DMS114 treated with DMSO at 0.1 percent for 48 hours (cell line): ENCODE results near the gene ANO2.
"Not testable (repeated sequence)": the region's sequence is repeated elsewhere in the genome, so short reads cannot be mapped to it uniquely, and the experiment has no call there.

ENCODE experiments used
- DNase-seq: peaks from one replicate; lab custom pipeline; 2025; ENCODE audit not compliant: unreplicated experiment; lab: John Stamatoyannopoulos, UW

Gene ANO2

DNA sequence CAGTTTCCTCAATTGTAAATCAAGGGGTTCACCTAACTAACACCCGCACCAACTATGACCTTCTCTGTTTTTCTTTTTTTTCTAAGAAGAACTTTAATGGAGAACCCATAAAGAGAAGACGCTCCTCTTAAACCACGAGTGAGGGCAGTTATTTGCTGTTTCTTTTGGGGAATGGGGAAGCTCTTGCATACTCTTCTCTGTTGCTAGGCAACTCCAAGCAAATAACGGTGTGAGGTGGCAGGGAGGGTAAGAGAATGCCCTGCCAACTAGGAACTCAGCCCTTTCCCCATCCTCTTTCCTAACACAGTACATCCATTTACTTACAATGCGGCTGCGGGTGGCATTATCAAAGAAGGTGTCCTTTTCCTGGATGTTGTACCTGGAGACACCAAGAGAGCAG lies 114.9 kb downstream of the ANO2 start:
- no peak for DNase-seq

DNA sequence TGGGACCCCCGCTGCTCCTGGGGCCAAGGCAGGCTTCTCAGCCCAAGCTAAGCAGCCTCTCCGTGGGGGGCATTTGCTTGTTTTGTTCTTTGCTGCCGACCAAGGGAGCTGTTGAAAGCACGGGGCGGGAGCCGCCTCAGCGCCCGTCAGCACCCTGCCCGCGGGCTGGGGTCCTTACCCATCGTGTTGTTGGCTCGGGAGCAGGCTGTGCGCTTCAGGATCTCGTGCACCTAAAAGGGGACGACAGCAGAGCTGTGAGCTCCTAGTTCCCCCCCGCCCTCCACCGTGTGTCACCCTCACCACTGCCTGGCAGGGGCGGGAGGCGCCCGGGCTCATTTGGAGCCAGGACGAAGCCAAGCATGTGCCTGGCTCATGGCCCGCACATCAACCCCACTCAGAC lies 117.5 kb downstream of the ANO2 start:
- DNase-seq, result no peak

DNA sequence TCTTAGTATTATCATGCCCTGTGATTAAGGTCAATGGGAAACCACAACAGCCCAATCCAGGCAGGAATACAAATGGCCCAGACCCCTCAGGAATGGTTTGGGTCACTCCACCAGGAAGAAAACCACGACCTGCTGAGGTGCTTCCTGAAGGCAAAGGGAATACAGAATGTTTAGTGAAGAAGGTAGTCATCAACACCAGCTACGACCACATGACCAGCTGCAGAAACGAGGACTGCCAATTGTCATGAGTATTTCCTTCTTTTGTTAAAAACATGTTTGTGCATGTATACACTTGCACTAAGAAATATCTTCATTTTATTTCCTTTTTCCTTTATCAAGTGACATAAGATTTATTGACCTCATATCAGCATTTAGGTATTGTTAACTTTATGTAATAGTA lies 119.3 kb downstream of the ANO2 start:
- DNase-seq, result not testable (repeated sequence)

DNA sequence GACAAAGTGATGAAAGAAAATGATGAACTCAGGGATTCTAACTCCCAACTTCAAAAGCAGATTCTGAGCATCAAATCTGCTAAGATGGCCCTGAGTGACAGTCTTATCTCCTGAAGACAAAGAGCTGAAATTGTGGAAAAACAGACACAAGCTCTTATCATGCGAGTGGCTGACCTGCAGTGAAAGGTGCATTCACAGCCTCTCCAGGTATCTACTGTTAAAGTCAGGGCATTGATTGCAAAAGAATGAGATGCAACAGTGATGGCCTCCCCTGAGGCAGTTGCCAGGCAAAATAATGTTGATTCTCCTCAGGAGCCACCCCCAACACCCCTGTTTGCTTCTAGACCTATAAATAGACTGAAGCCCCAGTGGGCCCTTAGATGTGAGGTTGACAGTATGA lies 126.2 kb downstream of the ANO2 start:
- not testable (repeated sequence) for DNase-seq

DNA sequence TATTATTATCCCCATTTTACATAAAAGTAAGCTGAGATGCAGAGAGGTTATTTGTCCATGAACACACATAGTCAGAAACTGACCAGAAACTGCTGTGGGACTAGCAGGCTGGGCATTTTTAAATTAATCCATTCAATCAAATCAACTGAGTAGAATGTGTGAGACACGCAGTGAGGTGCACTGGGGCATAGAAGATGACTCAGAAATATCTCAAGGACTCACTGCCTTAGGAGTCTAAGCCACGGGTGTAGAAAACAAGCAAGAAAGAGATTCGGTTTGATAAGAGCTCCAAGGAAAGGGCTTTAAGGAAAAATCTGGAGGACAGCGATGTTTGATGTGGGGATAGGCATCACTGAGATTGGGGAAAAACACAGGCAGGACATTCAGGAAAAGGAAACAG lies 127.8 kb downstream of the ANO2 start:
- DNase-seq, result no peak

DNA sequence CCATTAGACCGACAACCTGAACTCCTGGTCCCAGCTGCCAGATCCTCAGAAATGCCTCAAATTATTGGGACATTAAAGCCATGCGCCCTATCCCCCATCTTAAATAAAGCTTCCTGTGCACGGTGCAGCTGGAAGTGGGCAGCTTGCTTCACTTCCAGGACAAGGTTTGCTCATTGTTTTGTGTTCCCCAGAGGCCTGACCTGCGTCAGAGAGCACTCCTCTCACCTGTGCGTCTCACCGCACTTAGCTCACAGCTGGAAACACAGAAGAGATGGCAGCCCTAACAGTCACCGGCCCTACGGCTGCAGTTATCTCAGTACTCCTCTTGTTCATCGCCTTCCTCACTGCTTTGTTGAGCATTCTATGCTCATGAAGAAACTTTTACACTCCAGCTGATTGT lies 135.5 kb downstream of the ANO2 start:
- no peak for DNase-seq

DNA sequence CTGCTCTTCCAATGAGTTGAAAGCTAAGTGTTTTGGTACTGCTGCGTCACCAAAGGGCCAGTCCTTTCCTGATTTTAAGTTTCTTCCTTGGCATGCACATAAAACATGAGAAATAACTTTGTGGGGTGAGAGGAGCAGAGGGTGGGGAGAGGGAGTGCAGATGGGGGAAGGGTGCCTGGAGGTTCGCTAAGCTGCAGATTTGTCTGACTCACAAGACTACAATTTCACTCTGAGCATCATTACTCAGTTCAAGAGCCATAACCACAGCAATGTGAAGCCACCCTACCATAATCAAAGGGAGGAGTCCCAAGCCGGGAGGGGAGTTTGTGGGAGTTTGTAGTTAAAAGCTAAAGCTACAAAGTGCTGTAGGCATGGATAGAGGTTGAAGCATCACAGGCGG lies 136.1 kb downstream of the ANO2 start:
- no peak for DNase-seq

DNA sequence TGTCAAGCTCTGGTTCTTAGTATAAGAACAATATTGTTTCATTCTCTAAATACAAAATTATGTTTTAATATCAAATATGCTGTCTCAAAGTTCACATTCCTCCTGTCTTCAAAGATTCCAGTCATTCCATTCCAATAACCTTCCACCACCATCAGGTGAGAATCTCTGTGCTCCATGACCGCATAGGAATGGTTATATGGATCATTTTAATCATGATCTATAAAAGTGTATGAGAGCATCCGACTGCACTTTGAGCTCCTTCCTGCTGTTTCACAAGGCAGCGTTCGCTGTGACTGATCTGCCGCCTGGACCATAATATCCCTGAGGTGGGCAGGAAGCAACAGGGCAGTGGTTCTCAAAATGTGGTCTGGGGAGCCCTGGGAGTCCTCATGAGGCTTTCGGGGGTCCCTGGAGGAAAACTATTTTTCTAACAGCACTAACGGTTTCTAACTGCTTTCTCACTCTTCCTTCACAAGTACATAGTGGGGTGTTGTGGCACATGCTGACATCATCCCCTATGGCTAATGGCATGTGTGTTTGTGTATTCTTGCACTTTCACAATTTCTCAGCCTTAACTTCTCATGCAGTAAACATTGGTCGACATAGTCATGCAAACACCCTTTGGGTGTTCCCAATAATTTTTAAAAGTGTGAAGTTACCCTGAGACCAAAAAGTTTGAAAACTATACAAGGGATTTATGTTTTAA lies 137.4 kb downstream of the ANO2 start:
- DNase-seq, result no peak

DNA sequence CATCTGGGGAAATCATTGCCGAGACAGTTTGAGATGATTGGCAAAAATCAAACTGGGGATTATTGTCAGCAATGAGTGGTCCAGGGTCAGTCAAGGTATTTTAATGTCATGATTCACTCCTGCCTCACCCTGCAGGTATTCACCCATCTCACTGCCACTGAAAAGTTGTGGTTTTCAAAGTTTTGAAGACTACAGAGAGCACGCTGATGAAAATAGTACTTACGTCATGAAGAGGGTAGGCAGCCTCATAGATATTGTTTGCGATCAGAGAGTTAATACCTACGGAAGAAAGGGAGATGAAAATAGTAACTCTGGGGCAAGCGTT lies 138.0 kb downstream of the ANO2 start:
- no peak for DNase-seq

DNA sequence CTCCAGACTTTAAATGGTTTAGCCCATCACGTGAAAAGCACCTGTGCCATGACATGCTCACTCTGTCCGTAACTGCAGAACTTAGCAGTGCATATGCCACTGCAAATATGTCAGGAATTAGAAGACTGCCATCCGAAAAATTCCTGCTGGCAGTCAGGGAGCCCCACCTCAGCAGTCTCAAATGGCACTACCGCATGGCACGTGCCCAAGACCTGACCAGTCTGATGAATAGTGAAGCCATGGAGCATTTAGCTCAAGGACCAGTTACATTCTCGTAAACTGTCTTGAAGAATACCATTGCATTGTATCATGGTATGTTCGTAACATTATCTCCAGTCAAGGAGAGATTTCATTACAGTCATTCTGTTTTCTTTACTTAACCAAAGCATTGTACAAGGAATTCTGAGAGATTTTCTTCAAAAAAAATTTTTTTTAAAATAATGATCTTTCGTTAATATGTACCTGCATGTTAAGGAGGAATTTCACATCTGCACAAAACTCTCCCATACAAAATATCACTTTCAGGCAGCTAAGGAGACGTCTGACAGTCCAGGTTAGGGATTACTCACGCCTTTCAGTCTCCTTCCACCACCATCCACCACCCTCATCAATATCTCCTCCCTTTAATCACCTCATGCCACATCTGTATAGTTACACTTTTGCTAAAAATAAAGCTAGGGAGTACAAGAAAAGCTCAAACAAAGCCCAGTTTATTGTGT lies 138.5 kb downstream of the ANO2 start:
- no peak for DNase-seq

DNA sequence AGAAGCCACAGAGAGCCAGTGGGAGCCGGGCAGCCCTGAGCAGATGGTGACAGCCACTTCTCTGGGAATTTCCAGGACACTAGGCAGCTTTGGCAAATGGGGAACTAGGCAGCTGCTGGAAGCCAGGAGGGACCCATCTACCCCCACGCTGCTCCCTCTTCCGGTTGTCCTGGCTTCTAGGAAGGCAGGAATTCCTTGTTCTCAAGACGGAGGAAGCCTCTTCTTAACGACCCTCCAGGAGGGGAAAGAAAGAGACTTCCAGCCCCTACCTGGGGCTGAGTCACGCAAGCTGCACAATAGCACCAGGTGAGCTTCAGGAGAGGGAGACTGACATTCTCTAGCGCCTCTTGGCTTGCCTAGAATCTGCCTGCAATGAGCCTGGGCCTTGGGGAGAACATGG lies 141.5 kb downstream of the ANO2 start:
- no peak for DNase-seq

DNA sequence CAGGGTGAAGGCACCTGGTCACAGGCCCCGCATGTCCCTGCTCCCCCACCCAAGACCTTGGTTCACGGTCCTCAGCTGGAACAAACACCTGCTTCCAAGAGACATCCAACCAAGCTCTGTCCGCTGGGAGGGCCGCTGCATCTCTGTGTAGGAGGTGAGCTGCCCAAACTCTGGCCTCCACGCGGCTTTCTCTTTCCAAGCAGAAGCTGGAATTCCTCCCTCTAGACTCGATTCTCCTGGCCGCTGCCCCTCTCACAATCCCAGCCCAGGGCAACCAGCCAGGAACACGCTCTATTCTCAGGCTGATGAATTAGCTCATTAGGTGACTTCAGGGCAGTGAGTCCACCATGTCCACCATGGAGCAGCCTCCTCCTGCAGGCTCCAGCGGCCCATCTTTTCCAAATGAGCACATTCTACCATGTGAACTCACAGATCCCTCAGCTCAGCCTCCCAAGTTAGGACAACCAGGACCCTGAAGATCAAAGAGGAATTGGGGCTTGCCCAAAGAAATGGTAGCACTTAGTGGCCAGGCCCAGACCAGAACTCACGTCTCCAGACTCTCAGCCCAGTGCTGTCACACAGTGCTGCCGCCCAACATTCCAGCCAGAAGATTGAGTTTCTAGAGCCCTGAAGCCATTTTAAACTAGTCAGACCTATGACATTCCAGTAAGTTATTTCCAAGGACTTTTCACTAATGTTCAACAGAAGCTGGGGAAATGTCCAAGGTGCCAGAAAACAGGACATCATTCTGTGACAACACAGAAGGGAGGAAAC lies 146.6 kb downstream of the ANO2 start:
- DNase-seq, result no peak

DNA sequence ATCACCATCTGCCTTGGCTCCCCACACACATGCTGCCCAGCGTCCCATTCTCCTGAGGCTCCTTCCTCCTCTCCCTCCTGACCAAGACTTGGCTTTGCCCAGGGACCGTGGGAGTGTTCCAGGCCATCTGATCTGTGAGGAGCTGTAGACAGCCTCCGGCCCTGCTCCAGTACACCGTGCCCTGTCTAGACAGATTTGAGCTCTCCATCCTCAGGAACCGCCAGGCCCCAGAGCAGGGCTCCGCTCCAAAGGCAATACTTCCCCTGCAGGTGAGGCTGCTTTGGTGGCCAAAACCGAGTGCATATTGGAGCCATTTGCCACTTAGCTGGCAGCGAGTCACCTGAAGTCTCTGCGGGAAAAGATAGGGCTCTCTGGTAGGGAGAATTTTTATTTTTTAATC lies 147.4 kb downstream of the ANO2 start:
- DNase-seq, result no peak

DNA sequence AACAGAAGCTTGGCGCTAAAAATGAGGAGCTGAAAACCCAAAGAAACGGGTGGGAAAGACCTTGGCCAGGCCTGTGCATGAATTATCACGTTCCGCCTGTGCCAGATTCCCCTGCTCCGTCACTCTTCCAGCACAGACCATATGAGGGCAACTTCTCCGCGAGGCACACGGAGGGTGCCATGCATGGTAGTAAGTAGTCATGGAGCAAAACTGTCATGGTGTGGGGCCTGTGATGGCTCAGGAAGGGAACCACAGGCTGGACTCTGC lies 148.2 kb downstream of the ANO2 start:
- no peak for DNase-seq

DNA sequence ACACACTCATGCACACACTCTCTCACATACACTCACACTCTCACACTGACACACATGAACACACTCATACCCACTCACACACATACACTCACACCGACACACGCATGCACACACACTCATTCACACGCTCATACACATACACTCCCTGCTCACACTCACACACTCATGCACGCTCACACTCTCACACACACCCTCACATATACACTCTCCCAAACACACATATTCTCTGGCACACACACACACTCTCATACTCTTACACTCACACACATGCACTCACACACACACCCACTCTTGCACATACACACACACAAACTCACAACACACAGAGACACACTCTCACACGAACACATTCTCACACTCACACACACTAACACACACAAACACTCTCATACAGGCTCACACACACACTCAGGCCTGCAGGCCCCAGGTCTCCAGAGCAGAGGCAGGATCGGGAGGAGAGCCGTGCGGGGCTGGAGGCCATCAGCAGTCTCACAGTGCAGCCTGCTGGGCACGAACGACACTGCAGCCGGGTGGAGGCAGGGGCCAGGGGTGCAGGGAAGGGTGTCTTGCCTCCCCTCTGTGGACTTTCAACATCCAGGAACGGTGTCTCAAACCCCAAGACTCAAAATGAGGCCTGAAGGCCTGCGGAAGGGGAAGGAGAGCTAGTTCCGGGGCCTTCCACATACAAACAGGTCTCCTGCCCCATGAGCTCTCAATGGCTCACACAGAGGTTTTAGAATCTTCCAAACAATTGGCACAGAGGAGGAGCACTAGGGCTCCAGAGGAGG lies 148.7 kb downstream of the ANO2 start:
- DNase-seq, result peak; percentile 5

DNA sequence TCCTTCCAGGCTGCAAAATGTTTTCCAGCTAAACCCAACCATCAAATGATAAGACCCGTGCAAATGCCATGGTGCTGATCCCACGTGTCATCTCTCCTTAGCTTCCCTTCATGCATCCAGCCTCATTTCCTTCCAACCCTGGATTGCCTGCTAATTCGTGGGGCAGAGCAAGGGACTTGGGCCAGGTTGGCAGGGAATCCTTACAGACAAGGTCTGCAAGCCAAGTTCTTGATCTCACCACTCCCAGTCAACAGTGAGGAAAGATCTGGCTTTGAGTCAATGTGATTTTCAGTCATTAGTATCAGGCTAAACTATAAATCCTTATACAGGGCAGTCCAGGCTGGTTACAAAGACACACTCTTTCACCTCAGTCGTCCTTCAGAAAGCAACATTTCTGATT lies 150.9 kb downstream of the ANO2 start:
- no peak for DNase-seq

DNA sequence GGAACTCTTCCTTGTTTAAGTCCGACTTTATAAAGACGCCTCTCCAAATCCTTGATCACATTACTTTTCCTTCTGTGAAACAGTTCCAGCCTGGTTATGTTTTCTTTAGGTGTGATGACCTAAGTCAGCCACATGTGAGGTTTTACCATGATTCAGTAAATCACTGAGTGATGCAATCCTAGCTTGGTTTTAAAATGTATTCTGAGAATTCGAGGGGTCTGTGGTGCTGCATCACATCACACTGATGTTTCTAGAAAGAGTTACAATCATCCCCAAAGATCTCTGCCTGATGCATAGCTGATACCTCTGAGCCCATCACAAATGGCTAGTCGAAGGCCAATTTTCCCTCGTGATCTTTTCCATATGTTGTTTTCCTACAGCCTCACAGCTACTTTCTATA lies 152.7 kb downstream of the ANO2 start:
- no peak for DNase-seq

DNA sequence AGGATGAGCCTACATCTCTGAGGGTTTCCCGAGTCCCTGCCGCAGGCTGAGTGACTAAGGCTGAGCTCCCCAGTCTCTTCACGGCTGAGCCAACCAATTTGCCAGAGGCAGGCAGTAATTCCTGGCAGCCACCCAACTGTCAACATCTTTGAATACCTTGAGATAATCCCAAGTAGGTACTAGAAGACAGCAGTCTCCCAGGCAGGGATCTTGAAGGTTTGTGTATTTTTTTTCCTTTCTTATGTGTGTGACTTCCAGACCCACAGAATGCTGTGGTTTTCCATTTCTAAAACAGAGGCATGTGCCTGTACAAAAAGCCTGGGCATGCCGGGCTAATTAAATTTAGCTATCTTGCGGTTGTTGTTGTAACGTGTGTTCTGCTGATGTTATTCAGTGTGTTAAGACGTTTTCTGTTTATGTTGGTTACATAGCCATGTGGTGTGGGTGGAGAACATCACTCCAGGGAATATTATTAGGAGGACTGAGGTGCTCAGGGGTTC lies 155.5 kb downstream of the ANO2 start:
- DNase-seq, result no peak

DNA sequence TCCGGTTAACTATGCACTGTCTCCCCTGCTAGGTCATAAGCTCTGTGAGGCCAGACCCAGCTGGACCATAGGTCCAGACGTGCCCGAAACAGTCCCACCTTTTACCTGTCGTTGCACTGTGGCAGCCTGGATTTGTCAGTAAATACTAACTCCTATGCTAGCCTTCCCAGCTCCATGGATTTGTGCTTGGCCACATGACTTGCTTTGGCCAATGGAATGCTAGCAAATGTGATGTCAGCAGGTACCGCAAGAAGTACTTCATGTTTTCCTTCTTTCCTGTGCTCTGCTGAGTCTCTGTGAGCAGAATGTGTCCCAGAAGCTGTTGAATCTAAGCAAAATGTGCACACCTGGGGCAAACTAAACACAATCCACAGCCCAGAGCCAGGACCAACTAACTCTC lies 157.2 kb downstream of the ANO2 start:
- no peak for DNase-seq

DNA sequence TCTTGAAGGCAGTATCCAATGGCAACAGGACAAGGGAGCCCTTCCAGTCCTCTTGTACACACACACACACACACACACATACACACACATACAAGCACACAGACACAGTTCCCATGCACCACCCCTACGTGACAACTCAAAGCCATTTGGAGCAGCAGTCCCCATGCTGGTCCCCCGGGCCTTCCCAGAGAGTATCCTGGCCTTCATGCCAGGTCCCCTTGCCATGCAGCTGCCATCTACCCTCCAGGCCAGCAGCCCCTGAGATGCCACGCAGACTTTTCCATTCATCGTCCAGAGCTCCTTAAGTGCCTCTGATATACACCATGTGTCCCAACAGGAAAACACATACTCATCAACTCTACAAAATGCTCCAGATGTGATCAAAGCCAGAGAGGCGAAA lies 159.5 kb downstream of the ANO2 start:
- no peak for DNase-seq

DNA sequence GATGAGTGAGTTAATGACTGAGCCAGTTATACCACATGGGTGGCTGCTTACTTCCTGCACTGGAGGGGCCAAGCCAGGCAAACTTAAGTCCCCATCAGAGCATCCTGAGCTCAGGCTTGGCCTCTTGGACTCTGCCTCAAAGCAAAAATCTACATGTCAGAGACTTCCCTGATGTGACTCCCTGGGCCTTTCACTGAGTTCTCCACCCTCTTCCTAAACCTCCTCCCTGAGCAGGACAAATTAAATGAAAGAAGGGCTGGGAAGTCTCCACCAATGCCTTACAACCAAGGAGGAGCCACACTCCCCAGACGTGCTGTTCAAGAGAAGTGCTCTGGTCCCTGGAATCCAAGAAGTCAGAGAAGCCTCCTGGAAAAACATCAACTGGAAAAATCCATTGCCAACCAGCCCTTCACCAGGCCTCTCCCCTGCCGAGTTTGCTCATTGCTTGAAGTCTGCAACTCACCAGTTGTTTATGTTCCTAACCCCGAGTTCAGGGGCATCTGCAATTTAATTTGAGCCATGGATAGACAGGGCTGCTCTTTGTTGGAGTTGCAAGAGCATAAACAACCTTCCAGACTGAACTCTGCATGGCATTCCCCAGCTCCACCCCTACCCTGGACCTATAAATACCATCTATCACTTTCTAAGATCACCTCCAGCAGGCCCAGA lies 160.5 kb downstream of the ANO2 start:
- no peak for DNase-seq
